HCT116 (cell line): Measurements from ENCODE around the gene SOBP. TPM values are rescaled to one million over a fixed set of nuclear protein-coding genes. Genes with fewer than 3 reads are reported as not detected.

ENCODE experiments used
- ATAC-seq: fragments of 200-7000 bp; cut with Tn5 transposase; 2 replicates; pipeline ENCODE4 v1.9.1; 2020; ENCODE audit warnings: mild to moderate bottlenecking, moderate library complexity
- BruUV-seq: library from RNA; stranded (reverse); fragments of 400-500 nt; replicated peaks from 2 replicates; lab custom pipeline; 2021; lab: Mats Ljungman, UMichigan
- CTCF ChIA-PET: fragments of 300-600 bp; sonication (Branson Sonifier 250); formaldehyde crosslinking; loops from one replicate; lab custom pipeline; 2021; ENCODE audit warnings: antibody characterized with exemption; lab: Charles Lee
- POLR2A ChIA-PET: fragments of 300-600, 350-600 bp; sonication (Branson Sonifier 250); formaldehyde crosslinking; loops from one replicate; lab custom pipeline; 2021; ENCODE audit warnings: antibody characterized with exemption; lab: Charles Lee
- RAD21 ChIA-PET, 2 experiments: fragments of 300-600 bp; sonication (Branson Sonifier 250); formaldehyde crosslinking; loops; one replicate each; lab custom pipeline; 2023; ENCODE audit warnings: low total read pairs in 2 of 2; ENCODE audit not compliant: uncharacterized antibody in 2 of 2, unreplicated experiment in 2 of 2, low non-redundant PET in 1 of 2; lab: Charles Lee
- DNase-seq: peaks from one replicate; pipeline ENCODE4 v3.0.0-alpha.2; 2010; ENCODE audit warnings: low read depth, low spot score
- H2AFZ ChIP-seq: fragments of 200-600 bp; shearing (Covaris generic), sonication (generic); 2 replicates; pipeline ENCODE4 v1.6.1; 2017; ENCODE audit warnings: low read depth, mixed run types, mixed read lengths, antibody characterized with exemption, low read length; ENCODE audit not compliant: poor library complexity, severe bottlenecking
- H3K27ac ChIP-seq: 2 replicates; pipeline ENCODE4 v1.5.1; 2012; ENCODE audit warnings: low read depth, low read length
- H3K27me3 ChIP-seq: fragments of 200-600 bp; sonication (generic); 2 replicates; pipeline ENCODE4 v1.6.1; 2016; ENCODE audit warnings: mixed run types, low read length, mixed read lengths; ENCODE audit not compliant: insufficient read depth
- H3K36me3 ChIP-seq, 2 experiments: fragments of 200-500 bp in 1 of 2; fragments of 200-600 bp in 1 of 2; sonication (Bioruptor generic) in 1 of 2; sonication (generic) in 1 of 2; 2 replicates each; pipeline versions ENCODE4 v1.5.1 to v1.6.1; 2014 to 2016; ENCODE audit warnings: low read length in 2 of 2, inconsistent platforms in 1 of 2, mixed read lengths in 1 of 2, mixed run types in 1 of 2; ENCODE audit not compliant: insufficient read depth in 2 of 2, control insufficient read depth in 1 of 2
- H3K4me1 ChIP-seq, 2 experiments: fragments of 200-600 bp in 1 of 2; sonication (generic) in 1 of 2; 2 replicates each; pipeline versions ENCODE4 v1.5.1 to v1.6.1; 2012 to 2017; ENCODE audit warnings: low read length in 2 of 2, inconsistent platforms in 1 of 2, mild to moderate bottlenecking in 1 of 2, mixed read lengths in 1 of 2, mixed run types in 1 of 2, moderate library complexity in 1 of 2; ENCODE audit not compliant: insufficient read depth in 2 of 2, control insufficient read depth in 1 of 2
- H3K4me2 ChIP-seq: fragments of 200-600 bp; sonication (generic); 2 replicates; pipeline ENCODE4 v1.6.1; 2017; ENCODE audit warnings: mixed run types, low read length, mixed read lengths
- H3K4me3 ChIP-seq, 2 experiments: fragments of 200-600 bp in 1 of 2; sonication (generic) in 1 of 2; replicated peaks in 1 of 2; 2 replicates each; pipeline ENCODE4 v1.5.1; 2011 to 2016; ENCODE audit warnings: low read length in 2 of 2, control low read depth in 1 of 2, low read depth in 1 of 2, mild to moderate bottlenecking in 1 of 2, mixed read lengths in 1 of 2, mixed run types in 1 of 2
- H3K79me2 ChIP-seq: fragments of 200-600 bp; sonication (generic); 2 replicates; pipeline ENCODE4 v1.6.1; 2017; ENCODE audit warnings: mild to moderate bottlenecking, mixed run types, low read length, moderate library complexity, mixed read lengths; ENCODE audit not compliant: insufficient read depth
- H3K9ac ChIP-seq: fragments of 200-600 bp; sonication (generic); 2 replicates; pipeline ENCODE4 v1.6.1; 2016; ENCODE audit warnings: low read length, mixed read lengths
- H3K9me2 ChIP-seq: fragments of 200-600 bp; sonication (generic), shearing (Covaris generic); 2 replicates; pipeline ENCODE4 v1.6.1; 2017; ENCODE audit warnings: mixed run types, mild to moderate bottlenecking, moderate library complexity; ENCODE audit not compliant: insufficient read depth
- H3K9me3 ChIP-seq, 2 experiments: fragments of 200-500 bp in 1 of 2; fragments of 200-600 bp in 1 of 2; sonication (Bioruptor generic) in 1 of 2; sonication (generic) in 1 of 2; 2 replicates each; pipeline ENCODE4 v1.6.1; 2014 to 2017; ENCODE audit warnings: low read length in 2 of 2, mixed read lengths in 2 of 2, inconsistent platforms in 1 of 2, low read depth in 1 of 2, mild to moderate bottlenecking in 1 of 2, mixed run types in 1 of 2, moderate library complexity in 1 of 2; ENCODE audit not compliant: control insufficient read depth in 1 of 2, insufficient read depth in 1 of 2
- H4K20me1 ChIP-seq: fragments of 200-600 bp; sonication (generic), shearing (Covaris generic); 2 replicates; pipeline ENCODE4 v1.6.1; 2017; ENCODE audit warnings: mixed run types, mild to moderate bottlenecking, moderate library complexity; ENCODE audit not compliant: insufficient read depth
- EZH2phosphoT487 ChIP-seq: fragments of 200-600 bp; IDR thresholded peaks from 2 replicates; pipeline ENCODE4 v1.6.1; 2018; ENCODE audit warnings: antibody characterized with exemption, borderline replicate concordance
- JUND ChIP-seq: IDR thresholded peaks from 2 replicates; pipeline ENCODE4 v1.6.1; 2012
- SP1 ChIP-seq: IDR thresholded peaks from 2 replicates; pipeline ENCODE4 v1.6.1; 2012; ENCODE audit warnings: low read depth
- ZFX ChIP-seq: fragments of 450-650 bp; IDR thresholded peaks from 2 replicates; pipeline ENCODE4 v1.6.1; 2017
- intact Hi-C: fragments of 100-400 bp; cut with micrococcal nuclease; formaldehyde crosslinking; loops from 2 replicates; pipeline ENCODE4 v1.10.0; 2022
- total RNA-seq: library from RNA; stranded (reverse); gene quantifications from one replicate; pipeline ENCODE4 v1.2.1, GENCODE V29; 2021; ENCODE audit not compliant: unreplicated experiment
- TF ChIP-seq, protein P1 (sequence below): IDR thresholded peaks from 2 replicates; pipeline ENCODE4 v1.6.1; 2012
- TF ChIP-seq, protein P2 (sequence below): IDR thresholded peaks from 2 replicates; pipeline ENCODE4 v1.6.1; 2012; ENCODE audit warnings: low read depth

The SOBP gene
- total RNA-seq, 1 experiment from 2014 or later: 2.6 TPM

DNA sequence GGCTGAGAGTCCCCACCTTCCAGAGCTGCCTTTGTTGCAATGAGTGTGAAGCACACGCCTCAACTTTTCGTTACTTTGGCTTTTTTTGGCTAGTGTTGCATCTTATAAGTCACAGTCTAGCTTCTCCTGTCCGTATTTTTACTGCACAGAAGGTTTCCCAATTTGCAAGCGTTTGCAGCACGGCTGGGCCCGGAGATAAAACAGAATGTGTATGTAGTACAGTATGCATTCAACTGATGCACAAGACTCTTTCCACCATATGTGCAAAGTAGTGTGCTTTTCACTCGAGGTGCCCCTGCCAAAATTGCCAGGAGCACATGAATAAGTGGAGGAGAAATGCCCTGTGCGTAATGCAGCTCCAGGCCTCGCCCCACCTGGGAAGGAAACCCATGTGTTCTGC, 79.6 kb downstream of the SOBP start:
- intact Hi-C loops: no loop called here
- no peaks in the 10 kb centered on the region for H4K20me1 ChIP-seq
- POLR2A ChIA-PET: no interaction called here

GRCh38 chr6:107571354-107571753, 81.4 kb downstream of the SOBP start:
- Histone ChIP-seq H3K27ac (no peak overlapping the region), H3K4me1 (no peaks in the 10 kb centered on the region), H3K9ac (no peak overlapping the region), H3K79me2 (no peaks in the 10 kb centered on the region), H3K27me3 (no peaks in the 10 kb centered on the region), H3K4me2 (no peak overlapping the region), H3K9me3 (no peaks in the 10 kb centered on the region), H3K9me2 (no peaks in the 10 kb centered on the region), H3K36me3 (no peaks in the 10 kb centered on the region), H2AFZ (no peak overlapping the region), H3K4me3 (no peak overlapping the region), H4K20me1 (no peaks in the 10 kb centered on the region)
- TF ChIP-seq, protein P1, sequence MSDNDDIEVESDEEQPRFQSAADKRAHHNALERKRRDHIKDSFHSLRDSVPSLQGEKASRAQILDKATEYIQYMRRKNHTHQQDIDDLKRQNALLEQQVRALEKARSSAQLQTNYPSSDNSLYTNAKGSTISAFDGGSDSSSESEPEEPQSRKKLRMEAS: no peak
- TF ChIP-seq EZH2phosphoT487 (no peak), JUND (no peak), SP1 (no peak)
- TF ChIP-seq, protein P2, sequence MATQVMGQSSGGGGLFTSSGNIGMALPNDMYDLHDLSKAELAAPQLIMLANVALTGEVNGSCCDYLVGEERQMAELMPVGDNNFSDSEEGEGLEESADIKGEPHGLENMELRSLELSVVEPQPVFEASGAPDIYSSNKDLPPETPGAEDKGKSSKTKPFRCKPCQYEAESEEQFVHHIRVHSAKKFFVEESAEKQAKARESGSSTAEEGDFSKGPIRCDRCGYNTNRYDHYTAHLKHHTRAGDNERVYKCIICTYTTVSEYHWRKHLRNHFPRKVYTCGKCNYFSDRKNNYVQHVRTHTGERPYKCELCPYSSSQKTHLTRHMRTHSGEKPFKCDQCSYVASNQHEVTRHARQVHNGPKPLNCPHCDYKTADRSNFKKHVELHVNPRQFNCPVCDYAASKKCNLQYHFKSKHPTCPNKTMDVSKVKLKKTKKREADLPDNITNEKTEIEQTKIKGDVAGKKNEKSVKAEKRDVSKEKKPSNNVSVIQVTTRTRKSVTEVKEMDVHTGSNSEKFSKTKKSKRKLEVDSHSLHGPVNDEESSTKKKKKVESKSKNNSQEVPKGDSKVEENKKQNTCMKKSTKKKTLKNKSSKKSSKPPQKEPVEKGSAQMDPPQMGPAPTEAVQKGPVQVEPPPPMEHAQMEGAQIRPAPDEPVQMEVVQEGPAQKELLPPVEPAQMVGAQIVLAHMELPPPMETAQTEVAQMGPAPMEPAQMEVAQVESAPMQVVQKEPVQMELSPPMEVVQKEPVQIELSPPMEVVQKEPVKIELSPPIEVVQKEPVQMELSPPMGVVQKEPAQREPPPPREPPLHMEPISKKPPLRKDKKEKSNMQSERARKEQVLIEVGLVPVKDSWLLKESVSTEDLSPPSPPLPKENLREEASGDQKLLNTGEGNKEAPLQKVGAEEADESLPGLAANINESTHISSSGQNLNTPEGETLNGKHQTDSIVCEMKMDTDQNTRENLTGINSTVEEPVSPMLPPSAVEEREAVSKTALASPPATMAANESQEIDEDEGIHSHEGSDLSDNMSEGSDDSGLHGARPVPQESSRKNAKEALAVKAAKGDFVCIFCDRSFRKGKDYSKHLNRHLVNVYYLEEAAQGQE: no peak
- no peak for DNase-seq
- POLR2A ChIA-PET: no interaction called here
- intact Hi-C loops: no loop called here
- CTCF ChIA-PET: no interaction called here
- no peak for ATAC-seq
- BruUV-seq: no TSS peak
- RAD21 ChIA-PET: no interaction called here

More for the DNA sequence above, 79.6 kb downstream of the SOBP start:
- Histone ChIP-seq H3K9ac (no peak overlapping the region), H3K4me2 (no peak overlapping the region), H3K9me3 (no peaks in the 10 kb centered on the region), H3K27ac (no peak overlapping the region), H2AFZ (no peak overlapping the region), H3K9me2 (no peaks in the 10 kb centered on the region), H3K36me3 (no peaks in the 10 kb centered on the region), H3K4me1 (no peaks in the 10 kb centered on the region), H3K27me3 (no peaks in the 10 kb centered on the region), H3K4me3 (no peak overlapping the region), H3K79me2 (no peaks in the 10 kb centered on the region)
- RAD21 ChIA-PET: no interaction called here
- TF ChIP-seq ZFX: no peak
- CTCF ChIA-PET: no interaction called here
- no TSS peak for BruUV-seq
- DNase-seq: no peak
- no peak for ATAC-seq
